ENCODE results near the gene GSS.

Gene GSS

DNA sequence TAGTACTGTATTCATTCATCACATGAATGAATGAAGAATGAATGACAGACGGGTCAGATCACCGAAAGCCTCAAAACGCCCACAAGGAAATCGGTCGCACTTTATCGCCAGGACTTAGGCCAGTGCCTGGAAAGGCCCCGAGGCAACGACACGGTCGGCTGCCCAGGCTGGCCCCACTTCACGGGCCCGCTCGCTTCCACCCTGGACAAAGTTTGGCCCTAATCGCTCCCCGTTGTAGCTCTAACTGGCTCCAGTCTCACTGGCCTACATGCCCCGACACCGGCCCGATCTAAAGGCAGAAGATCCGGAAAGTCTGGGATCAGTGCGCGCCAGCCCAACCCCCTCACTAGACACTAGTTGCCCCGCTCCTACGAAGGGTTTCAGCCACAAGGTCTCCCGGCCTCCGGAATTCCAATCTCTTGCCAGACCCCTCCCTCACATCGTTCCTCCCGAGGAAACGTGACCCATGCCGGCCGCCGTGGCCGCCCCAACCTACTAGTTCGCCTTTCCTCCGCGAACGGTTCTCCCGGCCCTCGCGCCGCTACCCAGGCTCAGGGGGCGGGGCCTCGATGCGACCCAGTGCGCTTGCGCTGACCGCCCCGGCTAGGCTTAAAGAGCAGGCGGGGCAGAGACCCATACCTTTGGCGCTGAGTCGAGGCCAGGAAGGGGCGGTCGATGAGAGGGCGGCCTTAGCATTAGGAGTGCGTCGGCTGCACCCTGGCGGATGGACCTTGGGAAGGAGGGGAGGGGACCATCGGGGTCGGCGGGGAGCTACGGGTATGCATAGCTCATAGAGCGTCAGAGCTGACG is at the start of gene GSS, which contains the start of gene MYH7B:
Gene GSS (minus strand): TSS at position 576 of the 810 bp plus-strand sequence. CDS start 3,954 bp downstream, outside the sequence.
Gene MYH7B (plus strand): TSS at position 638 of the 810 bp plus-strand sequence. CDS start 22,138 bp downstream, outside the sequence.
- peak; percentile 96 for DNase-seq (ENCODE audit: low read depth)

DNA sequence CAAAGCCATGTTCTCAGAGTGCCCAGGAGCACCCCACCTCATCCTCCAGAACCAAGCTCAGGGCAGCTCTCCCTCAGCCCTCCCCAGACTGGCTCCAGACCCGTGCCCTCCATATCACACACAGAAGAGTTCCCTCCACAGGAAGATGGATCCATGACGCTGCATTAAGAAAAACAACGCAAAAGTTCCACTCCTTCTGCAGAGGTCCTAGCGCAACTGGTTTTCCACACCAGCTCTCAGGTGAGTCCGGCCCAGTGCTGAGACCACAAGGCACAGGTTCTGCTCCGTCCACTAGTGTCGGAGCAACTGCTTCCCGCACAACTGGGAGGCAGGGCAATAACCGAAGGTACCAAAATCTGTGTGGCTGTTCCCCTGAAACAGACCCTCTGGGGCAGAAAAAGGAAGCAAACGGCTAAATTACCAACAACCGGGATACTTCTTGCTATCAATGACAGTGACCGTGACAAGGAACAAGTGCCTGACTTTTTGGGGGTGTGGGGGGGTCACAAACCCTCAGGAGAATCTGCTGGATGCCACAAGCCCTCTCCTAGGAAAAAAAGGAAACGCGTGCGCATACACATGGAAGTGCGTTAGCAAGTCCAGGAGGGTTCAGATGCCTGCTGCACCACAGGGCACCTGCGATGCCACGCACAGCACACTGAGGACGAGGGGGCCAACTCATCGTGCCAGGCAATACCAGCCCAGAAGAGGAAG is 49.3 kb upstream of the GSS start:
- no peak for DNase-seq (ENCODE audit: low read depth)

DNA sequence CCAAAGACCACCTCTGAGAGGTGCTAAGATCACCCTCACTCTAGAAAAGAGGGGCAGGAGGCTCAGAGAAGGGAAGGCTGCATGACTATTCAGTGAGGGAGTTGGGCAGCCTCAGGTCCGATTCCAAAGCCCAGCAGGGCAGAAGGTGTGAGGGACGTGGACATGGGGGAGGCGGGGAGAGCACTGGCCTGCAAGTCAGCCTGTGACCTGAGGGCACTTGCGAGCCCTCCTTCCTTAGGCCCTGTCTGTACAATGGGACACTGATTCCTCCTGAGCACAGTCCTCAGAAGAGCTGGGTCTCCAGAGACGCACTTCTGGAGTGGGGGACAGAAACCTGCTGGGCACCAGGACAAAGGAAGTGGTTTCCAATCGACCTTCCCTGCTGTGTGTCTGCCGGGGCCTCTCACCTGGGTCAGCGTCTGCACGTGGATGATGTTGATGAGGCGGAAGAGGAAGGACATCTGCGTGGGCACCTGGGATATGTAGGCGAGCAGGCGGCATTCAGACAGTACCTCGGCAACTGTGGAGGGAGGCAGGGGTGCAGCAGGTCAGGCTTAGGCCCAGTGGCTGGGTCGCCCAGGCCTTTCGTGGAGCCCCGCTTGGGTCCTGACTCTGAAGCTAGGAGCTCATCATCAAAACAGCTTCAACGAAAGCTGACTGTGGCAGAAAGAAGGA is 48.6 kb upstream of the GSS start:
- no peak for DNase-seq (ENCODE audit: low read depth)

- DNase-seq (ENCODE audit: low read depth) = no peak
These were observed 47.8 kb upstream of the GSS start for GRCh38 chr20:35003211-35004031.

DNA sequence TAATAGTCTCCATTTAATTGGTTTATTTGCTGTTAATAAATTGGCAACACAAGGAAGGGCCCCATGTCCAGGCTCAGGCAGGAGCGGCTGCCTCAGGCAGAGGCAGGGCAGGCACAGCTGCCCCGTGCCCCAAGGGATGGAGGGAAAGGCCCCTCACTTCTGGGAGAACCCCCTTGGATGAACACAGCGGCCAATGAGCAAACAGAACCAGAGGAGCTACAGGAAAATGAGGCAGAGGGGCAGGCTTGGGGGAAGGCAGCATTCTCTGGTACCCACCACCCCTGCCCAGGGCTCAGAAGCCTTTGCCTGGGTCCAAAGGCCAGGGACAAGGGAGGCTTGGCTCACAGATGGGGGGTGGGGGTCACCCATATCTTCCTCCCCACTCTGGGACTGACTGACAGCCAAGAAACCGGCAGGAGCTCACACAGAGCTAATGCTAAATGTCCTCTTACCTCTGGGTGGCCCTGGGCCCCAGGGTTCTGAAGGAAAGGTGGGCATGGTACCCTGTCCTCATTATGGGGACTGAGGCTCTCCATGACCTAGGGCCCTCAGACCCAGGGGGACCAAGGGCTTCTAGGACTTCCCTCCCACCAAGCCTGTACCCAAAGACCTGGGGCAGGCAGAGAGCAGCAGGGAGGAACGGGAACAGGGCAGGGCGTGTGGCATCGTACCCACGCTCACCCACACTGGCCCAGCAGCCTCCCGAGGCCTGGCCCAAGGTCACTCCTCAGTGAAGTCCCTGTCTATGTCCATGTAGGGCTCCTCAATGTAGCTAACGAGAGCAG is 47.0 kb upstream of the GSS start:
- DNase-seq (ENCODE audit: low read depth) = no peak

DNA sequence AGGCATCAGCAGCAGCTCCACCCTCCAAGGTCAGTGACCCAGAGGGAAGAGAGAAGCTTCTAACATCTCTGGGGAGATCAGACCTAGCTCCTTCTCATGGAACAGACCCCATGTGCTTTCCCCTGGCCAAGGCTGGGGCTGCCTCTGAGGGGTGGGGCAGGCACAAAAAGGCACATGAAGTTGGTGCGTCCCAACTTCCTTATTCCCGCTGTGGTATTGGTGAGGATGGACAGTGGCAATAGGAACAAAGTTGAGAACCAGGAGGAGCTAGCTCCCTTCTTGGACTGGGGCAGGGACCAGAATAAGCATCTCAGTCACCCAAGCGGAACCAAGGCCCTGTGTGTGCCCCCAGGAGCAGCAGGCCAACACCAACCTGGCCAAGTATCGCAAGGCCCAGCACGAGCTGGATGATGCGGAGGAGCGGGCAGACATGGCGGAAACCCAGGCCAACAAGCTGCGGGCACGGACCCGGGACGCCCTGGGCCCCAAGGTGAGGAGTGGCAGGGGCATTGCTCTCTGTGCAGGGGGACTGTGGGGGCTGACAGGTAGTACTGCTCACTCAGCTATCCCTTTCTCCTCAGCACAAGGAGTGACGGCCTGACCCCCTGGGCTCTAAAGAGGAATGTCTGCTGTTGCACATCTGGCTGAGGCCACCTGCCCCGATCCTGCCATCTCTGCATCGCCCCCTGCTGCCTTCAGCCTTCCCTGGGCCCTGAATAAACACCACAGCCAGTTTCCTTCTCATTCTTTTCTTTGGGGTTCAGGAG is 46.2 kb upstream of the GSS start:
- no peak for DNase-seq (ENCODE audit: low read depth)

DNA sequence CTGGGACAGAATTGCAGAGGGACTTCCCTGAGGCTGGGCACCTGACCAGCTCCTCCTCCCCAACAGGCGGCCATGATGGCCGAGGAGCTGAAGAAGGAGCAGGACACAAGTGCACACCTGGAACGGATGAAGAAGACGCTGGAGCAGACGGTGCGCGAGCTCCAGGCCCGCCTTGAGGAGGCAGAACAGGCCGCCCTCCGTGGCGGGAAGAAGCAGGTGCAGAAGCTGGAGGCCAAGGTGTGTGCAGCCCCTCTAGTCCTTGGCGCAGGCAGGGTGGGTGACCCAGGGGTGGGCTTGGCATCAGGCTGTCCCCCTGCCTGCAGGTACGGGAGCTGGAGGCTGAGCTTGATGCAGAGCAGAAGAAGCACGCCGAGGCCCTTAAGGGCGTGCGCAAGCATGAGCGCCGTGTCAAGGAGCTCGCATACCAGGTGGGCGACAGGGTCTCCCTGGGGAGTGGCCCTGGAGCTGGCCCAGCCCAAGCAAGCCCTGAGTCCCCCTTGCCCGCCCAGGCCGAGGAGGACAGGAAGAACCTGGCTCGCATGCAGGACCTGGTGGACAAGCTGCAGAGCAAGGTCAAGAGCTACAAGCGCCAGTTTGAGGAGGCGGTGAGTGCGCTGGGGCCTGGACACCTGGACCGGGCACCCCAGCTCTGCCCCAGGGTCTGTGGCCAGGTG is 45.5 kb upstream of the GSS start:
- no peak for DNase-seq (ENCODE audit: low read depth)

DNA sequence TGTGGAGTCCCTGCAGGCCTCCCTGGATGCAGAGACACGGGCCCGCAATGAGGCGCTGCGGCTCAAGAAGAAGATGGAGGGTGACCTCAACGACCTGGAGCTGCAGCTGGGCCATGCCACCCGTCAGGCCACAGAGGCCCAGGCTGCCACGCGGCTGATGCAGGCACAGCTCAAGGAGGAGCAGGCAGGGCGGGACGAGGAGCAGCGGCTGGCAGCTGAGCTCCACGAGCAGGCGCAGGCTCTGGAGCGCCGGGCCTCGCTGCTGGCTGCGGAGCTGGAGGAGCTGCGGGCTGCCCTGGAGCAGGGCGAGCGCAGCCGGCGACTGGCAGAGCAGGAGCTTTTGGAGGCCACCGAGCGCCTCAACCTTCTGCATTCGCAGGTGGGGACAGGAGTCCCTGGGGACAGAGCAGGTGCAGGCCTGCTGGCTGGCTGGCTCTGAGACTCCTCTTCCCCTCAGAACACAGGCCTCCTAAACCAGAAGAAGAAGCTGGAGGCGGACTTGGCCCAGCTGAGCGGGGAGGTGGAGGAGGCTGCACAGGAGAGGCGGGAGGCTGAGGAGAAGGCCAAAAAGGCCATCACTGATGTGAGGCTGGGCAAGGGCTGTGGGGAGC is 44.8 kb upstream of the GSS start:
- no peak for DNase-seq (ENCODE audit: low read depth)

GRCh38 chr20:34999782-35000181 is 44.2 kb upstream of the GSS start:
- DNase-seq (ENCODE audit: low read depth) = no peak

- DNase-seq (ENCODE audit: low read depth) = no peak
These were observed 43.4 kb upstream of the GSS start for GRCh38 chr20:34999021-34999451.

DNA sequence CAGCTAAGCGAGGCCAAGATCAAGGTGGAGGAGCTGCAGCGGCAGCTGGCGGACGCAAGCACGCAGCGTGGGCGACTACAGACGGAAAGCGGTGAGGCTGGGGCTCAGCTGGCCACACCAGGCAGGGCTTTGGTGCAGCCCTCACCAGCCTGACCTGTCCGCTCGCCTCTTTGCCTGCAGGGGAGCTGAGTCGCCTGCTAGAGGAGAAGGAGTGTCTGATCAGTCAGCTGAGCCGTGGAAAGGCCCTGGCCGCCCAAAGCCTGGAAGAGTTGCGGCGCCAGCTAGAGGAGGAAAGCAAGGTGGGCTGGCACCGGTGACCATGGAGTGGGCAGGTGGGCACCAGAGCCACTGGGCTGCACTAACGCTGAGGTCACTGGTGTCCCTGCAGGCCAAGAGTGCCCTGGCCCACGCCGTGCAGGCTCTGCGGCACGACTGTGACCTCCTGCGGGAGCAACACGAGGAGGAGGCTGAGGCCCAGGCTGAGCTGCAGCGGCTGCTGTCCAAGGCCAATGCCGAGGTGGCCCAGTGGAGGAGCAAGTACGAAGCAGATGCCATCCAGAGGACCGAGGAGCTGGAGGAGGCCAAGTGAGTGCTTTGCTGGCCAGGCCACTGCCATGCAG is 42.8 kb upstream of the GSS start:
- no peak for DNase-seq (ENCODE audit: low read depth)

DNA sequence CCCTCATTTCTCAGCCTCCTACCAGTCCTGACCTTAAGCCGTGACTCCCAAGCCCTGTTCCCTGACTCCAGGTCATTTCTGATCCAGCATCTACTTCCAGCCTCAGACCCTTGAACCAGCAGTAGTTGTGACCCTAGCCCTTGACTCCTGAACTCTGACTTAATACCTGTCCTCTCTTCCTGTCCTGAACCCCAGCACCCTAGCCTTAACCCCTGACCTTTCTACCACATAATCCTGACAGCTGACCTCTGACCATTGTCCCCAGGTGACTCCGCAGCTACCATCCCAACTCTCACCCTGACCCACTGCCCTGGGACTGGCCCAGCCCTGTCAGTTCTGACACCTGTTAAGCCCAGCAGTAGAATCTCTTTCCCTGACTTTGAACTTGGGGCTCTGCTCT is 42.2 kb upstream of the GSS start:
- no peak for DNase-seq (ENCODE audit: low read depth)

GRCh38 chr20:34997131-34997561 is 41.5 kb upstream of the GSS start:
- DNase-seq (ENCODE audit: low read depth) = no peak

DNA sequence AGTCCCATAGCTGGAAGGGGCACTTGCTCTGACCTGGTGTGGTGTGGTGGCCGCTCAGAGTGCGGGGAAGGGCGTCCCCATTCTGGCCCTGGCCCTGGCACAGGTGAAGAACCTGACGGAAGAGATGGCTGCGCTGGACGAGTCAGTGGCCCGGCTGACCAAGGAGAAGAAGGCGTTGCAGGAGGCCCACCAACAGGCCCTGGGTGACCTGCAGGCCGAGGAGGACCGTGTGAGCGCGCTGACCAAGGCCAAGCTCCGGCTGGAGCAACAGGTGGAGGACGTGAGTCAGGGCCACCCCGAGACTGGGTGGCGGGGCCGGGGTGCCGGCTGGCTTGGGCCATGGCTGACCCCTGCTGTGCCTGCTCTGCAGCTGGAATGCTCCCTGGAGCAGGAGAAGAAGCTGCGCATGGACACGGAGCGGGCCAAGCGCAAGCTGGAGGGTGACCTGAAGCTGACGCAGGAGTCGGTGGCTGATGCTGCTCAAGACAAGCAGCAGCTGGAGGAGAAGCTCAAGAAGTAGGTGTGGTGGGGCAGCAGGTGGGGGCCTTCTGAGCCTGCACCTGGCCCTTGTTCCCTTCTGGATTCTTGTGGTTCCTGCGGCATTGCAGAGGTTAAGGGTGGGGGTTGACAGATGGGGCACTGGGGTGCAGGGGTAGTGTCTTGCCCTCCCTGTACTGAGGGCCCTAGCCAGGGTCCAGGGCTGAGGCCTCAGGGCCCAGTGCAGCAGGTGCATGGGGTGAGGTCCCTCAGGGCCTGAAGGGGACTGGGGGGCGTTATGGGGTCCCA is 40.8 kb upstream of the GSS start:
- DNase-seq (ENCODE audit: low read depth) = no peak

- no peak for DNase-seq (ENCODE audit: low read depth)
These were observed 40.1 kb upstream of the GSS start for GRCh38 chr20:34995696-34996095.

GRCh38 chr20:34995192-34995591 is 39.6 kb upstream of the GSS start:
- DNase-seq (ENCODE audit: low read depth) = no peak

DNA sequence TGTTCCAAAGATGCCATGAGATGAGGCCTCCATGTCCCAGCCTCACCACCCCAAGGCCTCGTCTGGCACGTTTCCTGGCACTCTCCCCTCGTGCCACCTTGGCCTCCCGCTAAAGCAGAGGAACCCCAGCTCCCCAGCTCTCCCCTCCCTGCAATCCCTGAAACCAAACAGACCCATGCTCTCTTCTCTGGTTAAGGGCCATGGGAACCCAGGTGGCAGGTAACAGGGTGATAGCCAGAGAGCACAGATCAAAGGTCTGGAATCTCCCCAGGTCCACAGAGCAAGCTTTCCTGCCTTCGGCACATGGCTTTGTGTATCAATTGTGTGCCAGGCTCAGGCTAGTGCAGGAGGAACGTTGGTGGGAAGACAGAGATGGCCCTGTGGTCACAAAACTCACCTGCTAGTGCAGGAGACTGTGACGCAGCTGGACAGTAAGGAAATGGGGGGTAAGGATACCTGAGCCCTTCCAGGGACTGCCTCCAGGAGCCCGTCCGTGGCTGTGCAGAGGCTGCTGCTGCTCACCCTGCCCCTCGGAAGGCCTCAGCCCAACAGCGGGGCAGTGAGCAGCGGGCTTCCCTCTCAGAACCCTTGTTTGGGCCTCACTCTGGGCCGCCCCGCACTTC is 39.0 kb upstream of the GSS start:
- no peak for DNase-seq (ENCODE audit: low read depth)

Data from stimulated activated CD8-positive, alpha-beta memory T cell treated with anti-CD3 and anti-CD28 coated beads, Interleukin-12 subunit alpha, Interleukin-12 subunit beta, amount 100 ng/mL, for 1 hour (primary cell).